RWPE1 (cell line): ENCODE measurements around the gene CDC73.
A peak's percentile ranks its signal among the peaks of the same experiment; 100 is the strongest.

ENCODE experiments used
- CTCF ChIA-PET: fragments of 350-600 bp; sonication (Branson Sonifier 250); formaldehyde crosslinking; extraction: SDS; loops from one replicate; lab custom pipeline; 2021; lab: Yijun Ruan, JAX
- POLR2A ChIA-PET: fragments of 400-600 bp; formaldehyde crosslinking; extraction: SDS; loops from one replicate; lab custom pipeline; 2020; ENCODE audit warnings: antibody characterized with exemption; ENCODE audit not compliant: low non-redundant PET; lab: Yijun Ruan, JAX
- DNase-seq: peaks from one replicate; pipeline ENCODE4 v3.0.0; 2012; ENCODE audit warnings: low spot score
- H3K27ac ChIP-seq: fragments of 450-650 bp; 2 replicates; pipeline ENCODE4 v1.5.1; 2017
- TF ChIP-seq, protein P1 (sequence below): fragments of 450-650 bp; conservative IDR thresholded peaks from 2 replicates; pipeline ENCODE4 v1.5.1; 2017; ENCODE audit warnings: low read depth, mild to moderate bottlenecking

Gene CDC73

DNA sequence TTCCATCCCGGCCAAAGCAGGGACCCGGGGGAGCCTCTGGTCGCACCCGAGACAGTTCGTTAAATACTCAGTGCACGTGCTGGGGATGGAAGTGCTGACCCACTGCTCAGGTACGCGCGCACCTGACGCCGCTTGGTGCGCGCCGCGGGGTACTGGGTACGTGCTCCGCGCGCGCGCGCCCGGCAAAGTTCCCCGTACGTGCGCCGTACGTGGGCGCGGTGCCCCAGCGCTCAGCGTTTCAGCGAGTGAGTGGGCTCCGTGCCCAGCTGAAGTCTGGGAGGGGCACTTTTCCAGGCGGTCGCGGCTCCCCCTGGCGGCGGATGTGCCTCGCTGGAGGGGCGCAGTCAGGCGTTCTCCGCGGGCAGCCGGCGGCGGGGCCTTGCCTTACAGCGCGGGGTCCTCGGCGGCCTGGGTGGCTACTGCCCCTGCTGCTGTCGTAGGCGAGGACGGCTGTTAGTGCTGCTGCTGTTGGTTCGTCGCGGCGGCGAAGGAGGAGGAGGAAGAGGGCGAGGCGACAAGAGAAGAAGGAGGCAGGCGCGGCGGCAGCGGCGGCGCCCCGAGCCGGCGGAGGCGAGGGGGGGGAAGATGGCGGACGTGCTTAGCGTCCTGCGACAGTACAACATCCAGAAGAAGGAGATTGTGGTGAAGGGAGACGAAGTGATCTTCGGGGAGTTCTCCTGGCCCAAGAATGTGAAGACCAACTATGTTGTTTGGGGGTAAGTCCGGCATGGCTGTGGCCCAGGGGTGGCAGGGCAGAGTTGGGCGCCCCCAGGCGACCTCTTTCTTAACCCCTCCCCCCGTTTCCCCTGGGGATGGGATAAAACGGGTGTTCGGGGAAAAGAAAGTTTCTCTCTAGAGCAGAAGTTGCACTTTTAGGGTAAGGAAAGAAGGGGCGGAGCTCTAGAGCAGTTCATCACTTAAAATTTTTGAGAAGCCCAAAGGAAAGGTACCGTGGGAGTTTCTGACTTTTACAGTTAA is at the start of gene CDC73:
Gene CDC73 (plus strand): TSS at position 416 of the 978 bp plus-strand sequence. CDS start 170 bp downstream, at position 586.
- DNase-seq: peak; percentile 95
- TF ChIP-seq, protein P1, sequence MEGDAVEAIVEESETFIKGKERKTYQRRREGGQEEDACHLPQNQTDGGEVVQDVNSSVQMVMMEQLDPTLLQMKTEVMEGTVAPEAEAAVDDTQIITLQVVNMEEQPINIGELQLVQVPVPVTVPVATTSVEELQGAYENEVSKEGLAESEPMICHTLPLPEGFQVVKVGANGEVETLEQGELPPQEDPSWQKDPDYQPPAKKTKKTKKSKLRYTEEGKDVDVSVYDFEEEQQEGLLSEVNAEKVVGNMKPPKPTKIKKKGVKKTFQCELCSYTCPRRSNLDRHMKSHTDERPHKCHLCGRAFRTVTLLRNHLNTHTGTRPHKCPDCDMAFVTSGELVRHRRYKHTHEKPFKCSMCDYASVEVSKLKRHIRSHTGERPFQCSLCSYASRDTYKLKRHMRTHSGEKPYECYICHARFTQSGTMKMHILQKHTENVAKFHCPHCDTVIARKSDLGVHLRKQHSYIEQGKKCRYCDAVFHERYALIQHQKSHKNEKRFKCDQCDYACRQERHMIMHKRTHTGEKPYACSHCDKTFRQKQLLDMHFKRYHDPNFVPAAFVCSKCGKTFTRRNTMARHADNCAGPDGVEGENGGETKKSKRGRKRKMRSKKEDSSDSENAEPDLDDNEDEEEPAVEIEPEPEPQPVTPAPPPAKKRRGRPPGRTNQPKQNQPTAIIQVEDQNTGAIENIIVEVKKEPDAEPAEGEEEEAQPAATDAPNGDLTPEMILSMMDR: peak; percentile 91
- ChIA-PET CTCF (interaction anchor here (0.6 to 2.1 kb wide), 12 partner anchors 10 to 1511 kb away, joined by 3 to 18 read pairs (median 4); partner anchors contain the start of gene GLRX2), POLR2A (interaction anchor here (1.0 to 1.2 kb wide), 2 partner anchors 17 to 63 kb away, joined by 3 to 5 read pairs; partner anchors contain the start of genes GLRX2, RO60 and UCHL5)
- peak within 1 kb of the TSS; percentile 99 for H3K27ac ChIP-seq

DNA sequence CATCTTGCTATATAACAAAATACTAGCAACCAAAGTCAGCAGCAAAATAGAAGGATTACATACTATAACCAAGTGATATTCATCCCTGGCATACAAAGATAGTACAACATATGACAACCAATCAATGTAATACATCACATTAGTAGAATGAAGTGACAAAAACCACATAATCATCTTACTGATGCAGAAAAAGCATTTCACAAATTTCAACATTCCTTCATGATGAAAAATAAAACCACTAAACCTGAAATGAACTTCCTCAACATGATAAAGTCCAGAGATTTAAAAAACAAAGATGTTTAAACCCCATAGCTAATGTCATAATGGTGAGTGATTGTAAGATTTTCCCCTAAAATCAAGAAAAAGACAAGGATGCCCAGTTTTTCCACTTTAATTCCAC is 43.8 kb upstream of the CDC73 start:
- TF ChIP-seq, protein P1: no peak
- no peak overlapping the region for H3K27ac ChIP-seq
- DNase-seq: no peak
- ChIA-PET CTCF (no interaction called here), POLR2A (no interaction called here)

DNA sequence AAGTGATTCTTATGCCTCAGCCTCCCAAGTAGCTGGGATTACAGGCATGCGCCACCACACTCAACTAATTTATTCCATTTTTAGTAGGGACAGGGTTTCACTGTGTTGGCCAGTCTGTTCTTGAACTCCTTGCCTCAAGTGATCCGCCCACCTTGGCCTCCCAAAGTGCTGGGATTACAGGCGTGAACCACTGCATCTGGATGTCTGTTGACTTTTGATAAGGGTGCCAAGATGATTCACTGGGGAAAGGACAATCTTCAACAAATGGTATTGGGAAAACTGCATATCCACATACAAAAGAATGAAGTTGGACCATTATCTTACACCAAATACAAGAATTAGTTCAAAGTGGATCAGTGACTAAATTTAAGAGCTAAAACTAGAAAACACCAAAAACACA is 42.6 kb upstream of the CDC73 start:
- DNase-seq: no peak
- TF ChIP-seq, protein P1: no peak
- no peak overlapping the region for H3K27ac ChIP-seq
- ChIA-PET POLR2A (interaction anchor here (0.6 kb wide), 1 partner anchor 42 kb away, joined by 3 read pairs; no protein-coding TSS in a partner anchor), CTCF (interaction anchor here (1.2 kb wide), 1 partner anchor 9 kb away, joined by 3 read pairs; no protein-coding TSS in a partner anchor)

DNA sequence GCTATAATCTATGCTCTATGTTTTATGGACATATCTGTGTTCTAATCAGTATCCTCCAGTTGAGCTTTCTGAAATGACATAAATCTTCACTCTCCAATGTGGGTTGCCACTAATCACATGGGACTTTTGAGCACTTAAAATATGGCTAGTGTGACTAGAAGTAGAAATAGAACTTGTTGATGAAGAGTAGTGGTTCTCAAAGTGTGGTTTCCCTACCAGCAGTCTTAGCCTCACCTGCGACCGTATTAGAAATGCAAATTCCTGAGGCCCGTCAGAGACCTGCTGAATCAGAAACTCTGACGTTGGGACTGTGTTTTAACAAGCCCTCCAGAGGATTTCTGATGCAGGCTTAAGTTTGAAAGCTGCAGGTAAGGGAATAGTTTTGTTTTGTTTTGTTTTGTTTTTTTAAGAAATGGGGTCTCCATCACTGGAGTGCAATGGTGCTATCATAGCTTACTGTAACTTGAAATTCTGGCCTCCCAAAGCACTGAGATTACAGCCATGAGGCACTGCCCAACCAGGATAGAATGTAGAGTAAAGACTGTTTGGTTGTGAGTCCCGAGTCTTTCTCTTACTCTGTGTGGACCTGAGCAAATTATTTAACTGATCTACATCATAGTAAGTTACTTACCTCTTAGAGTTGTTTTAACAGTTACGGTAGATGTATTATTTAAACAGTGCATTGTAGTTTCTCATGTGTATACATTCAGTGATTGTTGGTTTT is 38.3 kb upstream of the CDC73 start:
- TF ChIP-seq, protein P1: no peak
- ChIA-PET POLR2A (no interaction called here), CTCF (interaction anchor here (0.7 kb wide), 1 partner anchor 8 kb away, joined by 3 read pairs; no protein-coding TSS in a partner anchor)
- no peak overlapping the region for H3K27ac ChIP-seq
- no peak for DNase-seq

DNA sequence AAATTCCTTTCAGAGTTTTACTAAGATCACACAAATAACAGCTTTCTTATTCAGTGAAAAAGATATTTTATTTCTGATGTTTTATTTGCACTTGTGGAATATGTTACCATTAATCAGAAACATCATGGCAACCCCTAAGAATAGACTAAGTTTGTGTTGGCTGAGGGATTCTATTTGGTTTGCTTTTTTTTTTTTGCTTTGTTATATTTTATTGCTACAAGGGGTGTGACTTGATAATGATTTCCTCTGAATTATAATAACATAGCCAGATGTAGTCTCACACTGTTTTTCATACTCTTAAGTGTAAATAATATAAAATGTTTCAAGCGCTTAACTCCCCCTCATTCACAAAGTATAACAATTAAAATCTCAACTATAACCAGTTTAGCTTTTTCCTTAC is 36.6 kb upstream of the CDC73 start:
- ChIA-PET CTCF (interaction anchor here (0.6 kb wide), 2 partner anchors 9 to 280 kb away, joined by 3 to 5 read pairs; no protein-coding TSS in a partner anchor), POLR2A (no interaction called here)
- DNase-seq: no peak
- no peak overlapping the region for H3K27ac ChIP-seq
- TF ChIP-seq, protein P1: no peak

DNA sequence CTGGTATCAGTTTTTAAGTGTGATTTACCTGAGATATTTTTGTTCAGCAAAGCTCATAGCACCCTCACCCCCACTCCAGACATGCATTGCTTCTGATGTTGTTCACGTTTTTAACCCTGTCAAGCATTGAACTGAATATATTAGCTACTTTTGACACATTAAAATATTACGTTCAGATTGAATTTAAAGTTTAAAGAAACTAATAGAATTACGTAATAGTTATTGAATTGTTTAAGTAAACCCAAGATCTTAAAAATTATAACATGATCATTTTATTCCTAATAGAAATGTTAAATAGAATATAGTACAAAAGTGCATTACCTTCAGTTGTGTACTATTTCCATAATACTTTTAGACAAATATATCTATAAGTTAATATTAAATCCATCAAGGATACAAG is 35.5 kb upstream of the CDC73 start:
- POLR2A ChIA-PET: no interaction called here
- no peak overlapping the region for H3K27ac ChIP-seq
- DNase-seq: no peak
- CTCF ChIA-PET: interaction anchor here (0.5 to 0.6 kb wide), 2 partner anchors 621 to 1215 kb away, joined by 3 read pairs; no protein-coding TSS in a partner anchor
- TF ChIP-seq, protein P1: no peak
